Liver (tissue), 9 donors: ENCODE data around the gene GHRL. TPM values are rescaled to one million over a fixed set of nuclear protein-coding genes. Genes with fewer than 3 reads are reported as not detected.

Source experiments
- DNase-seq: peaks from one replicate; pipeline ENCODE4 v3.0.0-alpha.2; 2017; ENCODE audit warnings: low spot score
- H3K27ac ChIP-seq, 2 donors: one replicate each; pipeline ENCODE4 v1.7.0; 2013; ENCODE audit warnings: inconsistent platforms in 2 of 2, low read length in 2 of 2, control low read depth in 1 of 2, low read depth in 1 of 2, mild to moderate bottlenecking in 1 of 2
- H3K27me3 ChIP-seq, 4 donors: one replicate each; pipeline versions ENCODE4 v1.6.1 to v1.7.0; 2013; ENCODE audit warnings: low read length in 3 of 4, inconsistent platforms in 1 of 4, mild to moderate bottlenecking in 1 of 4, moderate library complexity in 1 of 4; ENCODE audit not compliant: control insufficient read depth in 4 of 4, insufficient read depth in 4 of 4
- H3K36me3 ChIP-seq, 4 donors: one replicate each; pipeline versions ENCODE4 v1.6.1 to v1.7.0; 2013; ENCODE audit warnings: low read length in 3 of 4, mild to moderate bottlenecking in 3 of 4, low read depth in 1 of 4, moderate library complexity in 1 of 4; ENCODE audit not compliant: control insufficient read depth in 4 of 4, insufficient read depth in 3 of 4
- H3K4me1 ChIP-seq, 4 donors: one replicate each; pipeline versions ENCODE4 v1.6.1 to v1.7.0; 2013; ENCODE audit warnings: low read length in 3 of 4, mild to moderate bottlenecking in 3 of 4, moderate library complexity in 1 of 4; ENCODE audit not compliant: control insufficient read depth in 4 of 4, insufficient read depth in 4 of 4
- H3K4me3 ChIP-seq, 3 donors: one replicate each; pipeline versions ENCODE4 v1.6.1 to v1.7.0; 2013; ENCODE audit warnings: low read length in 3 of 3, control low read depth in 1 of 3, low read depth in 1 of 3, mild to moderate bottlenecking in 1 of 3
- H3K9ac ChIP-seq, 2 donors: one replicate each; pipeline ENCODE4 v1.7.0; 2013; ENCODE audit warnings: low read length in 2 of 2, mild to moderate bottlenecking in 2 of 2, moderate library complexity in 2 of 2, control low read depth in 1 of 2, low read depth in 1 of 2
- H3K9me3 ChIP-seq, 4 donors: one replicate each; pipeline versions ENCODE4 v1.6.1 to v1.7.0; 2013; ENCODE audit warnings: low read length in 3 of 4; ENCODE audit not compliant: control insufficient read depth in 4 of 4
- ATF3 ChIP-seq: IDR thresholded peaks from 2 replicates; pipeline ENCODE4 v1.6.1; 2016; ENCODE audit warnings: antibody characterized with exemption
- CTCF ChIP-seq: fragments of 150-350 bp; IDR thresholded peaks from 2 replicates; pipeline ENCODE4 v1.5.1; 2017; ENCODE audit warnings: improper control_type of control experiment, low read depth, low read length; ENCODE audit not compliant: missing input control
- EGR1 ChIP-seq, 2 donors: IDR thresholded peaks; 2 replicates each; pipeline ENCODE4 v1.6.1; 2016 to 2018; ENCODE audit warnings: antibody characterized with exemption in 2 of 2, low read depth in 2 of 2
- FOXA1 ChIP-seq: IDR thresholded peaks from 2 replicates; pipeline ENCODE4 v1.6.1; 2016; ENCODE audit warnings: antibody characterized with exemption
- FOXA2 ChIP-seq: IDR thresholded peaks from 2 replicates; pipeline ENCODE4 v1.6.1; 2016; ENCODE audit warnings: antibody characterized with exemption
- GABPA ChIP-seq, 2 donors: IDR thresholded peaks in 1 of 2; conservative IDR thresholded peaks in 1 of 2; 2 replicates each; pipeline ENCODE4 v1.6.1; 2016; ENCODE audit warnings: antibody characterized with exemption in 2 of 2, mild to moderate bottlenecking in 1 of 2, moderate library complexity in 1 of 2
- HNF4A ChIP-seq, 2 donors: conservative IDR thresholded peaks; 2 replicates each; pipeline ENCODE4 v1.6.1; 2016; ENCODE audit warnings: antibody characterized with exemption in 2 of 2, mild to moderate bottlenecking in 2 of 2
- HNF4G ChIP-seq: IDR thresholded peaks from 2 replicates; pipeline ENCODE4 v1.6.1; 2016; ENCODE audit warnings: antibody characterized with exemption
- JUND ChIP-seq, 2 donors: IDR thresholded peaks; 2 replicates each; pipeline ENCODE4 v1.6.1; 2016; ENCODE audit warnings: antibody characterized with exemption in 2 of 2
- MAX ChIP-seq: IDR thresholded peaks from 2 replicates; pipeline ENCODE4 v1.6.1; 2016; ENCODE audit warnings: antibody characterized with exemption
- NR2F2 ChIP-seq: IDR thresholded peaks from 2 replicates; pipeline ENCODE4 v1.6.1; 2016; ENCODE audit warnings: antibody characterized with exemption
- RAD21 ChIP-seq, 2 donors: IDR thresholded peaks; 2 replicates each; pipeline ENCODE4 v1.6.1; 2016; ENCODE audit warnings: antibody characterized with exemption in 2 of 2, mild to moderate bottlenecking in 2 of 2
- REST ChIP-seq: IDR thresholded peaks from 2 replicates; pipeline ENCODE4 v1.6.1; 2016; ENCODE audit warnings: antibody characterized with exemption, mild to moderate bottlenecking
- RXRA ChIP-seq, 2 donors: IDR thresholded peaks; 2 replicates each; pipeline ENCODE4 v1.6.1; 2017 to 2018; ENCODE audit warnings: antibody characterized with exemption in 2 of 2, mild to moderate bottlenecking in 1 of 2
- SP1 ChIP-seq: IDR thresholded peaks from 2 replicates; pipeline ENCODE4 v1.6.1; 2018; ENCODE audit warnings: antibody characterized with exemption, mild to moderate bottlenecking
- TAF1 ChIP-seq: conservative IDR thresholded peaks from 2 replicates; pipeline ENCODE4 v1.6.1; 2016; ENCODE audit warnings: antibody characterized with exemption, mild to moderate bottlenecking
- WGBS: extraction: QIAGEN DNeasy Blood & Tissue Kit; methylation state at CpG from one replicate; pipeline ENCODE4 v1.1.7; 2013; 5-methylcytosine and 5-hydroxymethylcytosine counted together
- polyA plus RNA-seq, 2 donors: library from polyadenylated mRNA; stranded (reverse) in 1 of 2; unstranded in 1 of 2; fragments of 200-250 nt in 1 of 2; fragments of >200 nt in 1 of 2; fragmentation: Nextera tagmentation in 1 of 2; extraction: Ambion mirVana in 1 of 2; gene quantifications; one replicate each; pipeline versions ENCODE4 v1.2.1 to v1.2.3, GENCODE V29; 2013 to 2015
- total RNA-seq, 2 donors: library from RNA; depleted of rRNA; stranded (reverse); fragments of >200 nt; gene quantifications; one replicate each; pipeline ENCODE4 v1.2.3, GENCODE V29; 2014
- donor health status: healthy.
- donor health status: healthy.
- donor health status: healthy.
- donor health status: healthy.
- donor health status: healthy.

Gene GHRL
- total and polyA plus RNA-seq, 4 donors = 0.08 to 1.3 (median 0.27) TPM

GRCh38 chr3:10248984-10249748 is 43.6 kb downstream of the GHRL start:
- no peaks in the 10 kb centered on the region for H3K27me3 ChIP-seq
- peaks cover 2 to 29% (median 15%) of the 10 kb centered on the region in 4 donors for H3K4me1 ChIP-seq
- peak overlapping the region; percentile 66 to 90 for H3K9ac ChIP-seq
- peaks cover 0 to 10% (median 0%) of the 10 kb centered on the region in 4 donors for H3K9me3 ChIP-seq
- DNase-seq = peak; percentile 39
- WGBS = 9% methylated on average over 32 of the region's 32 CpGs
- peak overlapping the region; percentile 72 to 90 (median 78) for H3K4me3 ChIP-seq
- no peak for TF ChIP-seq NR2F2
- TF ChIP-seq MAX = no peak
- TF ChIP-seq SP1 = no peak
- no peak for TF ChIP-seq HNF4A (conservative IDR thresholded peaks at IDR 0.05)
- no peak for TF ChIP-seq REST
- TF ChIP-seq FOXA2 = no peak
- no peak for TF ChIP-seq EGR1 (IDR thresholded peaks at IDR 0.05; ENCODE audit: low read depth in 2 of 2)
- TF ChIP-seq RAD21 (IDR thresholded peaks at IDR 0.05) = no peak
- TF ChIP-seq GABPA (IDR thresholded peaks at IDR 0.05 in 1 of 2, conservative IDR thresholded peaks at IDR 0.05 in 1 of 2) = no peak
- TF ChIP-seq FOXA1 = no peak
- TF ChIP-seq CTCF = no peak
- no peak for TF ChIP-seq JUND (IDR thresholded peaks at IDR 0.05)
- H3K36me3 ChIP-seq = peaks cover 0 to 11% (median 7%) of the 10 kb centered on the region in 4 donors
- H3K27ac ChIP-seq = peak overlapping the region; percentile 70 to 71

- Histone ChIP-seq H3K9ac (peak within 1 kb of the TSS; percentile 66 to 90), H3K4me1 (peaks cover 2 to 25% (median 14%) of the 10 kb centered on the region in 4 donors), H3K27me3 (no peaks in the 10 kb centered on the region), H3K4me3 (peak within 1 kb of the TSS; percentile 72 to 90 (median 78)), H3K9me3 (peaks cover 0 to 10% (median 2%) of the 10 kb centered on the region in 4 donors), H3K27ac (peak within 1 kb of the TSS; percentile 70 to 71), H3K36me3 (peaks cover 0 to 10% (median 6%) of the 10 kb centered on the region in 4 donors)
- WGBS = under 1% methylated on average over 80 of the region's 80 CpGs
- peak; percentile 93 for DNase-seq
- TF ChIP-seq REST (no peak), TAF1 (no peak), RXRA (IDR thresholded peaks at IDR 0.05) (peak; percentile 10 to 27), HNF4G (peak; percentile 43), HNF4A (conservative IDR thresholded peaks at IDR 0.05) (peak; percentile 41 to 56), NR2F2 (no peak), FOXA1 (no peak), RAD21 (IDR thresholded peaks at IDR 0.05) (peak in 1 of 2 donors; percentile 46), FOXA2 (no peak), JUND (IDR thresholded peaks at IDR 0.05) (peak in 1 of 2 donors; percentile 27), ATF3 (no peak), MAX (peak; percentile 79), SP1 (peak; percentile 57)
Observed at GRCh38 chr3:10248184-10248983, 44.4 kb downstream of the GHRL start, which contains the start of gene TATDN2. Gene TATDN2 (plus strand): TSS chr3:10248459. CDS start chr3:10249201, 742 bp downstream.
